Osteoblast (primary cell): ENCODE measurements around the gene FRA10AC1. TPM values are rescaled to one million over a fixed set of nuclear protein-coding genes. Genes with fewer than 3 reads are reported as not detected.

Experiments
- DNase-seq: peaks from one replicate; pipeline ENCODE4 v3.0.0; 2011; ENCODE audit warnings: low spot score, mixed read lengths; ENCODE audit not compliant: insufficient read length; ENCODE audit errors: missing footprints
- H2AFZ ChIP-seq: 2 replicates; pipeline ENCODE4 v1.6.0; 2011; ENCODE audit warnings: mild to moderate bottlenecking, low read length
- H3K27ac ChIP-seq: 2 replicates; pipeline ENCODE4 v1.5.1; 2011; ENCODE audit warnings: mild to moderate bottlenecking, low read depth, low read length, moderate library complexity
- H3K27me3 ChIP-seq: 2 replicates; pipeline ENCODE4 v1.6.0; 2012; ENCODE audit warnings: mild to moderate bottlenecking, control low read depth, inconsistent platforms, low read length, moderate library complexity; ENCODE audit not compliant: insufficient read depth
- H3K36me3 ChIP-seq: 2 replicates; pipeline ENCODE4 v1.5.1; 2011; ENCODE audit warnings: mild to moderate bottlenecking, low read length, control low read depth, moderate library complexity; ENCODE audit not compliant: insufficient read depth
- H3K4me1 ChIP-seq: 2 replicates; pipeline ENCODE4 v1.5.1; 2011; ENCODE audit warnings: mild to moderate bottlenecking, low read length, control low read depth, moderate library complexity; ENCODE audit not compliant: insufficient read depth
- H3K4me2 ChIP-seq: 2 replicates; pipeline ENCODE4 v1.6.0; 2011; ENCODE audit warnings: mild to moderate bottlenecking, low read length; ENCODE audit not compliant: insufficient read depth
- H3K4me3 ChIP-seq: fragments of 200-600 bp; sonication (generic); 3 replicates; pipeline ENCODE4 v1.5.1; 2012; ENCODE audit warnings: mild to moderate bottlenecking, low read length, inconsistent platforms; ENCODE audit not compliant: insufficient read depth
- H3K79me2 ChIP-seq: 2 replicates; pipeline ENCODE4 v1.6.0; 2012; ENCODE audit warnings: mild to moderate bottlenecking, low read length, control low read depth, inconsistent platforms; ENCODE audit not compliant: insufficient read depth
- H3K9me3 ChIP-seq: 2 replicates; pipeline ENCODE4 v1.5.1; 2011; ENCODE audit warnings: low read depth, low read length, control low read depth
- H4K20me1 ChIP-seq: 2 replicates; pipeline ENCODE4 v1.6.0; 2012; ENCODE audit warnings: mild to moderate bottlenecking, low read length, control low read depth; ENCODE audit not compliant: insufficient read depth
- CTCF ChIP-seq: IDR thresholded peaks from 2 replicates; pipeline ENCODE4 v1.5.1; 2011; ENCODE audit warnings: mild to moderate bottlenecking, low read depth, low read length, moderate library complexity; ENCODE audit errors: extremely low read depth
- total RNA-seq: library from RNA; depleted of rRNA; stranded (reverse); fragments of >200 nt; gene quantifications from 2 replicates; pipeline ENCODE4 v1.2.3, GENCODE V29; 2012

FRA10AC1 gene
- total RNA-seq, 1 donor: 8.7 TPM

GRCh38 chr10:93672890-93673289 is 29.5 kb downstream of the FRA10AC1 start:
- TF ChIP-seq CTCF: no peak
- no peak overlapping the region for H2AFZ ChIP-seq
- H3K79me2 ChIP-seq: no peaks in the 10 kb centered on the region
- H3K9me3 ChIP-seq: no peaks in the 10 kb centered on the region
- peaks cover 31% of the 10 kb centered on the region for H3K36me3 ChIP-seq
- DNase-seq: no peak
- no peaks in the 10 kb centered on the region for H3K4me1 ChIP-seq
- H3K27me3 ChIP-seq: no peaks in the 10 kb centered on the region
- H3K4me3 ChIP-seq: no peak overlapping the region
- no peaks in the 10 kb centered on the region for H4K20me1 ChIP-seq
- no peak overlapping the region for H3K4me2 ChIP-seq
- H3K27ac ChIP-seq: no peak overlapping the region

DNA sequence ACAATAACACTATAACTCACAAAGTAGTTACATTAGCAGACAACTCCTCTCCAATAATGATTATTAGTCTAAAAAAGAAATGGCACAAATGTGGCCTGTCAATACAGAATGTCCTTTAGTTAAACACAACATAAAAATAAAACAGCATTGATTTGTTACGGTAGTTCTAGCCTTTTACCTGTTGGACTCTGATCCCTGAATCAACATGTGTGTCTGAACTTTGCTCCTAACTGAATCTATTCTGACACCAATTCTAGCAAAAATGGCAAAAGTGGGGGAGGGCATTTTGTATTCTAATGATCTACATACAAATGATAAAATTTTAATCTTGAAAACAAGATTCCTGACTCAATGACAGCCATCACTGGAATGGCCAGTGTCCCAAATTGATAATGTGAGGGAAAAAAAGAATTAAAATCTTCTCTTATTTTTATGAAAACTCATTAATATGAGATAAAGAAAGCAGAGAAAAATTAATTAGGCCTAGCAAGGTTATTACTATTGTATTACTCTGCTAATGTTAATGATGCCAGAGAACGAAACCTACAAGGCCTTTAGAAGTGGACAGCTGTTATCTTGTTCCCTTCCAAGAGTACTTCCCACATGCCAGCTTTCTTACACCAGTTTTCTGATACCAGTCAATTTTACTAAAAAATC is 30.2 kb downstream of the FRA10AC1 start:
- Histone ChIP-seq H2AFZ (no peak overlapping the region), H3K27ac (no peak overlapping the region), H3K9me3 (no peaks in the 10 kb centered on the region), H3K4me1 (no peaks in the 10 kb centered on the region), H3K36me3 (peaks cover 32% of the 10 kb centered on the region), H3K4me2 (no peak overlapping the region), H3K4me3 (no peak overlapping the region), H3K27me3 (no peaks in the 10 kb centered on the region), H4K20me1 (no peaks in the 10 kb centered on the region), H3K79me2 (no peaks in the 10 kb centered on the region)
- TF ChIP-seq CTCF: no peak
- no peak for DNase-seq

GRCh38 chr10:93671042-93671441 is 31.4 kb downstream of the FRA10AC1 start:
- no peak overlapping the region for H2AFZ ChIP-seq
- no peaks in the 10 kb centered on the region for H3K27me3 ChIP-seq

DNA sequence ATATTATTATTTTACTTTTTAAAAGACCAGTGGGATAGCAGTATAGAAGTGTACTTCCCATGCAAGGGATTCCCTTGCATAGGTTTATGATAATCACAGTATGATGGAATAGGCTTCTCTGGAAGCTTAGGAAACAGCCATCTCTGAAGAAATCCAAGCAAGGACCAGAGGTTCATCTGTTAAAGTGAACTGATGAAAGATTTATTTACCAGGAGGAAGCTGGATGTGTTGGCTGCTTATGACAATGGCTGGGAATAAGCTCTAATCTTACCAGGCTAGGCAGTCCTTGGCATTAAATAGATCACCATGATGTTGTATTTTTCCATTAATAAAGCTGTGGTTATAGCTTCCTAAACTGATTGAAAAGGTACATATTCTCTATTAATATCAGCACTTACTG is 32.0 kb downstream of the FRA10AC1 start:
- no peak overlapping the region for H2AFZ ChIP-seq
- TF ChIP-seq CTCF: no peak
- no peaks in the 10 kb centered on the region for H3K79me2 ChIP-seq
- H3K4me3 ChIP-seq: no peak overlapping the region
- H3K36me3 ChIP-seq: peaks cover 36% of the 10 kb centered on the region
- H3K4me1 ChIP-seq: no peaks in the 10 kb centered on the region
- no peak overlapping the region for H3K4me2 ChIP-seq
- no peaks in the 10 kb centered on the region for H3K27me3 ChIP-seq
- no peaks in the 10 kb centered on the region for H3K9me3 ChIP-seq
- no peaks in the 10 kb centered on the region for H4K20me1 ChIP-seq
- H3K27ac ChIP-seq: no peak overlapping the region
- DNase-seq: no peak

More at GRCh38 chr10:93671042-93671441, 31.4 kb downstream of the FRA10AC1 start:
- no peaks in the 10 kb centered on the region for H4K20me1 ChIP-seq
- peaks cover 33% of the 10 kb centered on the region for H3K36me3 ChIP-seq
- no peaks in the 10 kb centered on the region for H3K9me3 ChIP-seq
- no peak for TF ChIP-seq CTCF
- H3K4me2 ChIP-seq: no peak overlapping the region
- no peaks in the 10 kb centered on the region for H3K4me1 ChIP-seq
- no peak overlapping the region for H3K4me3 ChIP-seq
- H3K79me2 ChIP-seq: no peaks in the 10 kb centered on the region
- H3K27ac ChIP-seq: no peak overlapping the region
- DNase-seq: no peak
